Esophagus squamous epithelium (tissue), 5 donors: Measurements from ENCODE around the gene SAMD7. TPM values are rescaled to one million over a fixed set of nuclear protein-coding genes. Genes with fewer than 3 reads are reported as not detected.

Experiments
- DNase-seq: peaks from one replicate; lab custom pipeline; 2025; lab: John Stamatoyannopoulos, UW
- H3K27ac ChIP-seq, 4 donors: fragments of 200-600 bp; sonication (generic); one replicate each; pipeline ENCODE4 v1.5.1; 2016 to 2019; ENCODE audit warnings: mild to moderate bottlenecking in 1 of 4
- H3K27me3 ChIP-seq, 4 donors: fragments of 200-600 bp; sonication (generic); 1 replicate in 3 of 4; 2 replicates in 1 of 4; pipeline versions ENCODE4 v1.5.1 to v1.6.0; 2017 to 2021; ENCODE audit warnings: antibody characterized with exemption in 1 of 4
- H3K36me3 ChIP-seq, 3 donors: fragments of 200-600 bp; sonication (generic); one replicate each; pipeline ENCODE4 v1.5.1; 2016 to 2019
- H3K4me1 ChIP-seq, 3 donors: fragments of 200-600 bp; sonication (generic); one replicate each; pipeline ENCODE4 v1.5.1; 2017 to 2019
- H3K4me3 ChIP-seq, 4 donors: fragments of 200-600 bp; sonication (generic); 1 replicate in 3 of 4; 2 replicates in 1 of 4; pipeline ENCODE4 v1.5.1; 2016 to 2019; ENCODE audit warnings: mild to moderate bottlenecking in 2 of 4, moderate library complexity in 1 of 4
- H3K9me3 ChIP-seq, 3 donors: fragments of 200-600 bp; sonication (generic); one replicate each; pipeline ENCODE4 v1.5.1; 2016 to 2019
- CTCF ChIP-seq, 6 experiments: fragments of 450-650 bp in 4 of 6; fragments of 200-600 bp in 2 of 6; sonication (generic) in 2 of 6; IDR thresholded peaks; one replicate each; pipeline ENCODE4 v1.5.1; 2016 to 2019; ENCODE audit warnings: antibody characterized with exemption in 6 of 6, mild to moderate bottlenecking in 4 of 6, moderate library complexity in 4 of 6
- POLR2A ChIP-seq, 4 donors: fragments of 450-650 bp; IDR thresholded peaks; one replicate each; pipeline ENCODE4 v1.6.1; 2017; ENCODE audit warnings: antibody characterized with exemption in 4 of 4, mild to moderate bottlenecking in 4 of 4, moderate library complexity in 3 of 4
- WGBS, 2 donors: methylation state at CpG; one replicate each; pipeline ENCODE4 v1.1.5; 2018; 5-methylcytosine and 5-hydroxymethylcytosine counted together
- intact Hi-C: fragments of 100-400 bp; cut with DNase I; formaldehyde crosslinking; loops from one replicate; pipeline ENCODE4 v1.15.0; 2022
- total RNA-seq, 4 donors: library from RNA; depleted of rRNA; stranded (reverse); fragments of >200 nt; gene quantifications; one replicate each; pipeline ENCODE4 v1.1.0, GENCODE V29; 2016
- donor health status: DM: yes; HTN: yes; CAD: no.

Gene SAMD7, protein sequence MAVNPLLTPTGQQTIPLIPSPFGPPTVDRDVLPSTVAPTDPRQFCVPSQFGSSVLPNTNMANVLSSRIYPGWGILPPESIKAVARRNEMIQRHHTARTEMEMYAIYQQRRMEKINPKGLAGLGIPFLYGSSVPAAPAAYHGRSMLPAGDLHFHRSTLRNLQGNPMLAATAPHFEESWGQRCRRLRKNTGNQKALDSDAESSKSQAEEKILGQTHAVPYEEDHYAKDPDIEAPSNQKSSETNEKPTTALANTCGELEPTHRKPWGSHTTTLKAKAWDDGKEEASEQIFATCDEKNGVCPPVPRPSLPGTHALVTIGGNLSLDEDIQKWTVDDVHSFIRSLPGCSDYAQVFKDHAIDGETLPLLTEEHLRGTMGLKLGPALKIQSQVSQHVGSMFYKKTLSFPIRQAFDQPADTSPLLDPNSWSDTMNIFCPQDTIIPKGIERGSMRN
- total RNA-seq, result not detected

- intact Hi-C loops, result no loop called here
- H3K27me3 ChIP-seq, result peaks cover 0 to 6% (median 0%) of the 10 kb centered on the region in 4 donors
- no peaks in the 10 kb centered on the region for H3K4me1 ChIP-seq
- 90 to 91% methylated on average over 1 of the region's 1 CpG for WGBS, 2 donors
- no peak within 1 kb of the TSS for H3K27ac ChIP-seq
- H3K4me3 ChIP-seq, result no peak within 1 kb of the TSS
- TF ChIP-seq POLR2A (IDR thresholded peaks at IDR 0.05) (no peak), CTCF (IDR thresholded peaks at IDR 0.05) (no peak)
- DNase-seq, result no peak
- no peaks in the 10 kb centered on the region for H3K36me3 ChIP-seq
- H3K9me3 ChIP-seq, result no peaks in the 10 kb centered on the region
These were observed at the start of gene SAMD7 for GRCh38 chr3:169911272-169911671. Gene SAMD7, plus strand, starts transcription at chr3:169911572. Its CDS starts 7,927 bp downstream, at chr3:169919499.

- Histone ChIP-seq H3K9me3 (no peaks in the 10 kb centered on the region), H3K27me3 (peaks cover 0 to 13% (median 0%) of the 10 kb centered on the region in 4 donors), H3K4me3 (no peak overlapping the region), H3K36me3 (no peaks in the 10 kb centered on the region), H3K4me1 (peaks cover 0 to 7% (median 0%) of the 10 kb centered on the region in 3 donors), H3K27ac (no peak overlapping the region)
- intact Hi-C loops, result loop anchor here (10.0 kb wide), 1 partner anchor 163 kb away; no protein-coding TSS in a partner anchor
- no peak for DNase-seq
- no peak for TF ChIP-seq POLR2A (IDR thresholded peaks at IDR 0.05)
- no peak for TF ChIP-seq CTCF (IDR thresholded peaks at IDR 0.05)
- WGBS, 2 donors, result 64 to 76% methylated on average over 4 of the region's 5 CpGs
These were observed 49.5 kb upstream of the SAMD7 start for GRCh38 chr3:169861871-169862270.

DNA sequence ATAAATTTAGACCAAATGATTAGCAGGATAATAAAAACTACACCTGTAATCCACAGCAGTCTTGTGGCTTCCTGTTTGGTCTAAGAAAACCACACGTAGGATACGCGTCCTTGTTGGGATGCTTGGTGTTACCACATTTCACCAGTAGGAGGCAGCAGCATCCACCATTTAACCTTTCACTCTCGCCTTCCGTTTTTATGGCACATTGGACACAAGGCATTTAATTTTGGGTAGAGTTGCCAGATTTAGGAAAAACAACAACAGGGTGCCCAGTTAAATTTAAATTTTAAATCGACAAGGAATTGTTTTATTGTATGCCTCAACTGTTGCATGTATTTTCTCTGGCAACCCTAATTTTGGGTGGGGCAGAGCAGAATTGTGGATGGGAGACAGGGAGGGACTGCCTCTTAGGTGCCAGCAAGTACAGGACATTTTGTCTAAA is 47.9 kb upstream of the SAMD7 start:
- Histone ChIP-seq H3K9me3 (no peaks in the 10 kb centered on the region), H3K27me3 (peaks cover 0 to 7% (median 0%) of the 10 kb centered on the region in 4 donors), H3K36me3 (no peaks in the 10 kb centered on the region), H3K4me1 (peaks cover 0 to 7% (median 0%) of the 10 kb centered on the region in 3 donors), H3K4me3 (no peak overlapping the region), H3K27ac (no peak overlapping the region)
- DNase-seq, result no peak
- TF ChIP-seq POLR2A (IDR thresholded peaks at IDR 0.05), result no peak
- TF ChIP-seq CTCF (IDR thresholded peaks at IDR 0.05), result peak; percentile 77 to 87 (median 83)
- 4 to 7% methylated on average over 6 of the region's 6 CpGs for WGBS, 2 donors
- intact Hi-C loops, result loop anchor here (10.0 kb wide), 1 partner anchor 161 kb away; no protein-coding TSS in a partner anchor

- H3K36me3 ChIP-seq, result no peaks in the 10 kb centered on the region
- H3K27ac ChIP-seq, result no peak overlapping the region
- H3K27me3 ChIP-seq, result no peaks in the 10 kb centered on the region
- no peak for DNase-seq
- no peak for TF ChIP-seq POLR2A (IDR thresholded peaks at IDR 0.05)
- no peak for TF ChIP-seq CTCF (IDR thresholded peaks at IDR 0.05)
- H3K9me3 ChIP-seq, result no peaks in the 10 kb centered on the region
- no peak overlapping the region for H3K4me3 ChIP-seq
- intact Hi-C loops, result loop anchor here (10.0 kb wide), 1 partner anchor 161 kb away; no protein-coding TSS in a partner anchor
- WGBS, 2 donors, result 65 to 86% methylated on average over 2 of the region's 2 CpGs
- peaks cover 0 to 7% (median 0%) of the 10 kb centered on the region in 3 donors for H3K4me1 ChIP-seq
These were observed 47.1 kb upstream of the SAMD7 start for GRCh38 chr3:169864270-169864669.
